HG03196 (cell line): ENCODE measurements around the gene LRRC26.

Experiments used
- ATAC-seq: cut with Tn5 transposase; IDR thresholded peaks from one replicate; pipeline ENCODE4 v1.9.1; 2021; ENCODE audit not compliant: unreplicated experiment

Gene LRRC26

GRCh38 chr9:137184881-137185660 lies 15.2 kb upstream of the LRRC26 start:
- ATAC-seq, result no peak

GRCh38 chr9:137183980-137184595 lies 14.2 kb upstream of the LRRC26 start:
- ATAC-seq, result no peak

GRCh38 chr9:137182836-137183235 lies 13.0 kb upstream of the LRRC26 start:
- ATAC-seq, result no peak

GRCh38 chr9:137181680-137182079 lies 11.8 kb upstream of the LRRC26 start:
- no peak for ATAC-seq

GRCh38 chr9:137180491-137180890 lies 10.6 kb upstream of the LRRC26 start:
- no peak for ATAC-seq

GRCh38 chr9:137179761-137180160 lies 9.9 kb upstream of the LRRC26 start:
- ATAC-seq, result no peak

- no peak for ATAC-seq
Observed at GRCh38 chr9:137178939-137179630, 9.2 kb upstream of the LRRC26 start.

- ATAC-seq, result no peak
Observed at GRCh38 chr9:137178201-137178938, 8.5 kb upstream of the LRRC26 start.

- no peak for ATAC-seq
Observed at GRCh38 chr9:137176302-137177182, 6.7 kb upstream of the LRRC26 start.

- no peak for ATAC-seq
Observed at GRCh38 chr9:137175345-137175961, 5.6 kb upstream of the LRRC26 start.

- ATAC-seq, result no peak
Observed at GRCh38 chr9:137174722-137175293, 5.0 kb upstream of the LRRC26 start.

- no peak for ATAC-seq
Observed at GRCh38 chr9:137173796-137174664, 4.2 kb upstream of the LRRC26 start.

- ATAC-seq, result no peak
Observed at GRCh38 chr9:137172901-137173795, 3.3 kb upstream of the LRRC26 start.

GRCh38 chr9:137171149-137171900 lies 1.5 kb upstream of the LRRC26 start:
- ATAC-seq, result no peak

GRCh38 chr9:137170486-137171148 lies 766 bp upstream of the LRRC26 start:
- ATAC-seq, result no peak
